Nephron progenitor cell (in vitro differentiated cells): ENCODE measurements around the gene ARHGEF4.

Experiments used
- DNase-seq: peaks from one replicate; pipeline ENCODE4 v3.0.0; 2021
- H3K27ac Mint-ChIP-seq: 2 replicates; pipeline ENCODE4 v1.8.0; 2021; ENCODE audit warnings: mild to moderate bottlenecking, moderate library complexity, mixed read lengths
- H3K27me3 Mint-ChIP-seq: 2 replicates; pipeline ENCODE4 v1.8.0; 2021; ENCODE audit warnings: mild to moderate bottlenecking, low read depth, mixed read lengths; ENCODE audit not compliant: poor library complexity
- H3K36me3 Mint-ChIP-seq: 2 replicates; pipeline ENCODE4 v1.8.0; 2021; ENCODE audit warnings: low read depth, mixed read lengths
- H3K4me1 Mint-ChIP-seq: 2 replicates; pipeline ENCODE4 v1.8.0; 2021; ENCODE audit warnings: mixed read lengths
- H3K4me3 Mint-ChIP-seq: 2 replicates; pipeline ENCODE4 v1.8.0; 2021; ENCODE audit warnings: mild to moderate bottlenecking, moderate library complexity, mixed read lengths
- H3K9me3 Mint-ChIP-seq: 2 replicates; pipeline ENCODE4 v1.8.0; 2021; ENCODE audit warnings: mild to moderate bottlenecking, moderate library complexity, mixed read lengths
- TF ChIP-seq, protein P1 (sequence below): fragments of 200-600 bp; sonication (generic); IDR thresholded peaks from 2 replicates; pipeline ENCODE4 v1.5.0; 2021; ENCODE audit warnings: antibody characterized with exemption

Gene ARHGEF4

DNA sequence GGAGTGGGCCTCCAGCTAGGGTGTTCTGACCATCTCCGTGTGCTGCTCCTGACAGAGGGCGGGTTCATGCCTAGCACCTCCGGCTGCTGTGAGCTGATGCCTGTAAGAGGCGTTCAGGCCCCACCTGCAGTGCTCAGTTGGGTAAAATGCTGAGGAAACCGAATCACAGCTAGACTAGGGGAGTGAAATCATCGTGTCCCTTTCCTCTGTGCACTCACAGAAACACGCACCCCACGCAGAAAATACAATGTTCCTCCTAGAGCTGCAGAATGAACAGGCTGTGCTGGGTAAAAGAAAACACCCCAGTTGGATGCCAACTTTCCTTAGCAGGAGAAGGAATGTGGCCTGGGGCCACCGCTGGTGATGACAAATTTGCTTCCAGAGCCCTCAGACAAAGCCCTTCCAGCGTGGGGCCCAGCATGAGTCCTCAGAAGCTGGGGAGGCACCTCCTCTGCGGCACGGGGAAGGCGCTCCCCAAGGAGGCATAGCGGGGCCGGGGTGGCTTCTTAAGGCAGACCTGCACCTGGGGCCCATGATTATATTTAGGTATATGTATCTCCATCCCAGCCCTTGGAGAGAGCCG lies 16.3 kb upstream of the ARHGEF4 start:
- DNase-seq: no peak
- peaks cover 47% of the 10 kb centered on the region for H3K4me1 Mint-ChIP-seq
- H3K27me3 Mint-ChIP-seq: peaks cover 4% of the 10 kb centered on the region
- TF ChIP-seq, protein P1, sequence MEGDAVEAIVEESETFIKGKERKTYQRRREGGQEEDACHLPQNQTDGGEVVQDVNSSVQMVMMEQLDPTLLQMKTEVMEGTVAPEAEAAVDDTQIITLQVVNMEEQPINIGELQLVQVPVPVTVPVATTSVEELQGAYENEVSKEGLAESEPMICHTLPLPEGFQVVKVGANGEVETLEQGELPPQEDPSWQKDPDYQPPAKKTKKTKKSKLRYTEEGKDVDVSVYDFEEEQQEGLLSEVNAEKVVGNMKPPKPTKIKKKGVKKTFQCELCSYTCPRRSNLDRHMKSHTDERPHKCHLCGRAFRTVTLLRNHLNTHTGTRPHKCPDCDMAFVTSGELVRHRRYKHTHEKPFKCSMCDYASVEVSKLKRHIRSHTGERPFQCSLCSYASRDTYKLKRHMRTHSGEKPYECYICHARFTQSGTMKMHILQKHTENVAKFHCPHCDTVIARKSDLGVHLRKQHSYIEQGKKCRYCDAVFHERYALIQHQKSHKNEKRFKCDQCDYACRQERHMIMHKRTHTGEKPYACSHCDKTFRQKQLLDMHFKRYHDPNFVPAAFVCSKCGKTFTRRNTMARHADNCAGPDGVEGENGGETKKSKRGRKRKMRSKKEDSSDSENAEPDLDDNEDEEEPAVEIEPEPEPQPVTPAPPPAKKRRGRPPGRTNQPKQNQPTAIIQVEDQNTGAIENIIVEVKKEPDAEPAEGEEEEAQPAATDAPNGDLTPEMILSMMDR: no peak
- H3K36me3 Mint-ChIP-seq: no peaks in the 10 kb centered on the region
- no peaks in the 10 kb centered on the region for H3K9me3 Mint-ChIP-seq
- no peak overlapping the region for H3K4me3 Mint-ChIP-seq
- peak overlapping the region; percentile 71 for H3K27ac Mint-ChIP-seq

DNA sequence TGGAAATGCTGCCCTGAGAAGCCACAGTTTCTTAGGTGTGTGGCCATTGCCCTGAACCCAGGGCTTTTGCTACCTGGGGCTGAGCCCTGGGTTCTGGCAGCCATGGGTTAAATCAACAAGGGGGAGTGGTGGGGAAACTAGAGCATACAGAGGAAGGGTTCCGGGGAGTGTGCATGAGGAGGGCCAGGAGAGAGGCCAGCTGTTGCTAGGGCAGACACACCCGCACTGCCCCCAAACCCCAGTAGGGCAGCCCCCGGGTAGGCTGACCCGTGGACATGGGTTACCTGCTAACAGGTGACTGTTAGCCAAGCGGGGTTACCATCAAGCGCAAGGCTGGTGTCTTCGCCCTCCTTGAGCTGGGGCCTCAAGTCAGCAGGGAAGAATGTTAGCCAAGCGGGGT lies 14.8 kb upstream of the ARHGEF4 start:
- peak overlapping the region; percentile 59 for H3K27ac Mint-ChIP-seq
- no peaks in the 10 kb centered on the region for H3K36me3 Mint-ChIP-seq
- H3K27me3 Mint-ChIP-seq: peaks cover 4% of the 10 kb centered on the region
- TF ChIP-seq, protein P1: no peak
- H3K4me3 Mint-ChIP-seq: no peak overlapping the region
- no peaks in the 10 kb centered on the region for H3K9me3 Mint-ChIP-seq
- DNase-seq: no peak
- H3K4me1 Mint-ChIP-seq: peaks cover 56% of the 10 kb centered on the region

DNA sequence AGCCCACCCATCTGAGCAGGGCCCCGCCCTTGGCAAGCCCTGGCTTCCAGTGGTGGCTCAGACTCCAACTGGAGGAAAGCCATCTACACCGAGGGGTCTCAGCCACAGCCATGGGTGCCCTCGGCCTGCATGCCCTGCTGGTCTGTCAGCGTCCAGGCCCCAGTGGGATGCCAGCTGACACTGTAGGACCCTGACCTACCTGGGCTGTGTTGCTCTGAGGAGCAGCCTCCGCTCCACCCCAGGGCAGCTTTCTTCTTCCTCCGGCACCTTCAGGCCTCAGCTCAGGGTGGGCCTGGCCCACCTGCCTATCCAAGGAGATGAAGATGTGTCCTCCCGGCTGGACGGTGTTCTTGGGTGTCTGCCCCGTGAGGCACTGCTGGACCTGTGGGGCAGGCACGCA lies 13.9 kb upstream of the ARHGEF4 start:
- TF ChIP-seq, protein P1: no peak
- Mint-ChIP-seq H3K9me3 (no peaks in the 10 kb centered on the region), H3K4me1 (peaks cover 64% of the 10 kb centered on the region)

DNA sequence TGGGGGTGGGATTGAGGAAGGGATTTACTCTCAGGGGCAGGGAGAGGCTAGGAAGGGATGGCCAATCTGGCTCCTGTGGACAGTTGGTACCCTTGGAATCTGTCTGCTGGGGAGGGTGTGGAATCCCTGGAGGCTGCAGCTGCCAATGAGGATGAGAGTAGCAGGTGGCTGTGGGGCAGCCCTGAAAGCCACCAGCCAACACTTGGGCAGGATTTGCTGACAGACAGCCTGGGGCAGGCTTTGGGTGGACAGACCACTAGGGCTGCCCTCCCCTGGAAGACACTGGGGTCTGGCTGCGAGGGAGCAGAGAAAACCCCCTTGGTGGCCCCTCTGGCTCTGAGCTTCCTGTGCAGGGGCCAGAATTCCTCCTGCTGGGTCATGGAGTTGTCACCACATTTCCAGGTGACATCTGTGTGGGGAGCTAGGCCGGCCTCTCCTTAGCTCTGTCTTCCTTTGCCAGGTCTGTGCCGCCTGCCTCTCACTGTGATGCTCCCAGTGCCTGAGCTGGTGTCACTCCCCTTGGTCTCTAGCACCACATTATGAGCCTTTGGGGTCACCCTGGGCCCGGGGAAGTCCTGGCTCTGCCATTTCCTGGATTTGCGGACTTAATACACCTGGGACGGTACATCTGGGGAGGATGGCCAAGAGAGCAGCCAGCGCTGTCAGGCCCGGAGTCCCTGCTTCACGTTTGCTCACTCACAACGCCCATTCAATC lies 13.4 kb upstream of the ARHGEF4 start:
- Mint-ChIP-seq H3K4me1 (peaks cover 68% of the 10 kb centered on the region), H3K27ac (no peak overlapping the region), H3K4me3 (no peak overlapping the region), H3K27me3 (peaks cover 4% of the 10 kb centered on the region), H3K36me3 (no peaks in the 10 kb centered on the region), H3K9me3 (no peaks in the 10 kb centered on the region)
- TF ChIP-seq, protein P1: no peak
- no peak for DNase-seq

More for the DNA sequence above, 13.9 kb upstream of the ARHGEF4 start:
- Mint-ChIP-seq H3K36me3 (no peaks in the 10 kb centered on the region), H3K4me3 (no peak overlapping the region), H3K27me3 (peaks cover 4% of the 10 kb centered on the region), H3K27ac (no peak overlapping the region)
- DNase-seq: no peak

DNA sequence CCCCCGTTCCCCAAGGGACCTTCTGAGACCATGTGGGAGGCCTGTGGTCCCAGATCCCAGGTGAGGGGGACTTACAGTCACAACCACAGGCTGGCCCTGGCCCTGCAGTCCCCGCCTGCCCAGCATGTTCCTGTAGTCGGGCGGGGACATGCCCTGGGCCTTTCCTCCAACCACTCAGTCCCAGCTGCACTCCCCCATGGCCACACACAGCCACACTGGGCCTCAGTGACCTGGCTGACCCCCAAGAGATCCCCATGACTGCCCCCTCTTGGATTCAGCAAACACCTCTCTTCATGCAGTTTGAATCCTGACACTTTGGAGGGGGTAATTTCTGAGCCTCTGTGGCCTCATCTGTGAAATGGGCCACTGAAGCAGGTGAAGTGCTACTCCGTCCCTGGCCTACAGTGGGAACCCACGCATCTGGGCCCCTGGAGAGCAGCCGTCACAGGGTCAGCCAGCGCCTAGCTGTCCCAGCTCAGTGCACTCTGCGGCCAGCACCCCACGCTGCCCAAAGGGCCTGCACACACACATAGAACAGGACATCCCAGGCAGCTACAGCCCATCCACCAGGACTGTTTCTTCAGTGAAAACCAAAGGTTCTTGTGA lies 12.7 kb upstream of the ARHGEF4 start:
- TF ChIP-seq, protein P1: no peak
- no peak for DNase-seq
- H3K4me1 Mint-ChIP-seq: peaks cover 62% of the 10 kb centered on the region
- H3K9me3 Mint-ChIP-seq: no peaks in the 10 kb centered on the region
- no peaks in the 10 kb centered on the region for H3K36me3 Mint-ChIP-seq
- no peak overlapping the region for H3K27ac Mint-ChIP-seq
- H3K27me3 Mint-ChIP-seq: peaks cover 4% of the 10 kb centered on the region
- H3K4me3 Mint-ChIP-seq: no peak overlapping the region
